CD4-positive, alpha-beta T cell (primary cell): ENCODE data around the gene ARHGEF11. TPM values are rescaled to one million over a fixed set of nuclear protein-coding genes. Genes with fewer than 3 reads are reported as not detected.
A peak's percentile ranks its signal among the peaks of the same experiment; 100 is the strongest.

Source experiments
- ATAC-seq: fragments of 200-7000 bp; cut with Tn5 transposase; one replicate; pipeline ENCODE4 v1.10.0; 2022; ENCODE audit warnings: mild to moderate bottlenecking; ENCODE audit not compliant: poor library complexity
- CTCF ChIA-PET: fragments of 350-600 bp; sonication (Branson Sonifier 250); formaldehyde crosslinking; loops from one replicate; lab custom pipeline; 2021; ENCODE audit warnings: antibody characterized with exemption, inconsistent platforms; lab: Charles Lee
- POLR2A ChIA-PET: fragments of 350-600 bp; sonication (Branson Sonifier 250); formaldehyde crosslinking; loops from one replicate; lab custom pipeline; 2021; ENCODE audit warnings: antibody characterized with exemption, inconsistent platforms; lab: Charles Lee
- DNase-seq, 14 experiments: peaks; one replicate each; pipeline ENCODE4 v3.0.0-alpha.2; 2013 to 2020; ENCODE audit warnings: mixed read lengths in 2 of 14
- H3K27ac ChIP-seq, 2 donors: one replicate each; pipeline versions ENCODE4 v1.5.1 to v1.7.0; 2013; ENCODE audit warnings: low read length in 2 of 2, low read depth in 1 of 2, mild to moderate bottlenecking in 1 of 2
- H3K27me3 ChIP-seq, 2 experiments: 1 replicate in 1 of 2; 2 replicates in 1 of 2; pipeline versions ENCODE4 v1.6.1 to v1.7.0; 2013; ENCODE audit warnings: low read length in 2 of 2, control low read depth in 1 of 2, mild to moderate bottlenecking in 1 of 2, moderate library complexity in 1 of 2; ENCODE audit not compliant: insufficient read depth in 2 of 2, control insufficient read depth in 1 of 2
- H3K36me3 ChIP-seq: one replicate; pipeline ENCODE4 v1.6.1; 2013; ENCODE audit warnings: low read length, control low read depth; ENCODE audit not compliant: insufficient read depth
- H3K4me1 ChIP-seq: one replicate; pipeline ENCODE4 v1.6.1; 2013; ENCODE audit warnings: low read length, control low read depth; ENCODE audit not compliant: insufficient read depth
- H3K4me3 ChIP-seq: one replicate; pipeline ENCODE4 v1.5.1; 2013; ENCODE audit warnings: mild to moderate bottlenecking, low read length, moderate library complexity
- H3K9me3 ChIP-seq, 2 experiments: 1 replicate in 1 of 2; 2 replicates in 1 of 2; pipeline versions ENCODE4 v1.6.1 to v1.7.0; 2013; ENCODE audit warnings: low read length in 2 of 2, mild to moderate bottlenecking in 2 of 2, control low read depth in 1 of 2, moderate library complexity in 1 of 2; ENCODE audit not compliant: control insufficient read depth in 1 of 2, insufficient read depth in 1 of 2
- H3K27ac Mint-ChIP-seq: one replicate; pipeline ENCODE4 v1.8.0; 2020; ENCODE audit warnings: mixed read lengths
- H3K27me3 Mint-ChIP-seq: one replicate; pipeline ENCODE4 v1.8.0; 2021; ENCODE audit warnings: mixed read lengths
- H3K36me3 Mint-ChIP-seq: one replicate; pipeline ENCODE4 v1.8.0; 2021; ENCODE audit warnings: low read depth, mixed read lengths
- H3K4me1 Mint-ChIP-seq: one replicate; pipeline ENCODE4 v1.8.0; 2021; ENCODE audit warnings: low read depth, mixed read lengths
- H3K4me3 Mint-ChIP-seq: one replicate; pipeline ENCODE4 v1.8.0; 2020; ENCODE audit warnings: mild to moderate bottlenecking, mixed read lengths
- H3K9me3 Mint-ChIP-seq: one replicate; pipeline ENCODE4 v1.8.0; 2020; ENCODE audit warnings: mixed read lengths
- CTCF ChIP-seq: fragments of 200-600 bp; IDR thresholded peaks from one replicate; pipeline ENCODE4 v1.8.0; 2022; ENCODE audit warnings: antibody characterized with exemption, mild to moderate bottlenecking
- intact Hi-C, 2 experiments: fragments of 100-400 bp; cut with DNase I in 1 of 2; cut with micrococcal nuclease in 1 of 2; formaldehyde crosslinking; loops; one replicate each; pipeline versions ENCODE4 v1.15.1 to v1.9.0; 2023 to 2025; cut with DNase I, micrococcal nuclease
- total RNA-seq, 174 experiments: library from RNA in 2 of 174; stranded (reverse) in 2 of 174; gene quantifications; one replicate each; pipeline ENCODE4 v1.2.3 and lab custom pipeline; 2021 to 2026

Gene ARHGEF11
- total RNA-seq, 2 experiments from 2014 or later, result 13.7 to 13.9 TPM

GRCh38 chr1:156894001-156894400, 151.5 kb downstream of the ARHGEF11 start:
- DNase-seq (no peak), ATAC-seq (no peak)
- ChIA-PET POLR2A (no interaction called here), CTCF (no interaction called here)
- Mint-ChIP-seq H3K4me3 (peak overlapping the region; percentile 22), H3K9me3 (no peaks in the 10 kb centered on the region), H3K36me3 (no peaks in the 10 kb centered on the region), H3K27me3 (peaks cover 79% of the 10 kb centered on the region), H3K4me1 (peaks cover 19% of the 10 kb centered on the region), H3K27ac (no peak overlapping the region)
- Histone ChIP-seq H3K36me3 (no peaks in the 10 kb centered on the region), H3K4me1 (peaks cover 33% of the 10 kb centered on the region), H3K4me3 (no peak overlapping the region), H3K9me3 (peaks cover 0 to 13% of the 10 kb centered on the region in 2 experiments), H3K27me3 (peaks cover 31 to 38% of the 10 kb centered on the region in 2 experiments), H3K27ac (no peak overlapping the region)
- no peak for TF ChIP-seq CTCF
- intact Hi-C loops, result loop anchor here (5.0 kb wide), 2 partner anchors 57 to 68 kb away; no protein-coding TSS in a partner anchor

GRCh38 chr1:156893048-156893953, 152.2 kb downstream of the ARHGEF11 start, which contains the start of gene PEAR1:
PEAR1 (plus strand) TSS chr1:156893718; CDS start chr1:156903927, 10,209 bp downstream.
- no peak within 1 kb of the TSS for H3K27ac ChIP-seq
- Mint-ChIP-seq H3K27me3 (peaks cover 78% of the 10 kb centered on the region), H3K36me3 (no peaks in the 10 kb centered on the region), H3K4me3 (peak within 1 kb of the TSS; percentile 82), H3K27ac (no peak within 1 kb of the TSS), H3K4me1 (peaks cover 17% of the 10 kb centered on the region), H3K9me3 (no peaks in the 10 kb centered on the region)
- peaks cover 33% of the 10 kb centered on the region for H3K4me1 ChIP-seq
- peak in 4 of 14 experiments; percentile 6 to 37 (median 23) for DNase-seq
- intact Hi-C loops, result loop anchor here (2.0 to 5.0 kb wide), 3 partner anchors 34 to 69 kb away; no protein-coding TSS in a partner anchor
- ChIA-PET POLR2A (interaction anchor here (0.7 to 1.4 kb wide), 2 partner anchors 77 to 111 kb away, joined by 4 to 5 read pairs; no protein-coding TSS in a partner anchor), CTCF (interaction anchor here (0.5 to 1.9 kb wide), 5 partner anchors 34 to 180 kb away, joined by 3 to 11 read pairs (median 3); no protein-coding TSS in a partner anchor)
- peaks cover 0 to 13% of the 10 kb centered on the region in 2 experiments for H3K9me3 ChIP-seq
- H3K4me3 ChIP-seq, result peak within 1 kb of the TSS; percentile 42
- no peak for ATAC-seq
- peaks cover 31 to 43% of the 10 kb centered on the region in 2 experiments for H3K27me3 ChIP-seq
- H3K36me3 ChIP-seq, result no peaks in the 10 kb centered on the region
- TF ChIP-seq CTCF, result no peak

- Histone ChIP-seq H3K36me3 (no peaks in the 10 kb centered on the region), H3K27me3 (peaks cover 39 to 51% of the 10 kb centered on the region in 2 experiments), H3K4me3 (peak overlapping the region; percentile 42), H3K4me1 (peaks cover 29% of the 10 kb centered on the region), H3K27ac (no peak overlapping the region), H3K9me3 (peaks cover 0 to 13% of the 10 kb centered on the region in 2 experiments)
- H3K27ac Mint-ChIP-seq, result no peak overlapping the region
- ChIA-PET CTCF (interaction anchor here (0.5 to 3.2 kb wide), 10 partner anchors 11 to 179 kb away, joined by 3 to 15 read pairs (median 3); partner anchors contain the start of gene NTRK1), POLR2A (interaction anchor here (0.7 to 1.4 kb wide), 2 partner anchors 78 to 110 kb away, joined by 4 to 5 read pairs; no protein-coding TSS in a partner anchor)
- intact Hi-C loops, result loop anchor here (2.0 to 5.0 kb wide), 3 partner anchors 34 to 70 kb away; no protein-coding TSS in a partner anchor
- peak overlapping the region; percentile 82 for H3K4me3 Mint-ChIP-seq
- peak; percentile 76 for TF ChIP-seq CTCF
- DNase-seq (peak; percentile 71 to 92 (median 78)), ATAC-seq (peak; percentile 92)
- peaks cover 16% of the 10 kb centered on the region for H3K4me1 Mint-ChIP-seq
- H3K9me3 Mint-ChIP-seq, result no peaks in the 10 kb centered on the region
- peaks cover 73% of the 10 kb centered on the region for H3K27me3 Mint-ChIP-seq
- H3K36me3 Mint-ChIP-seq, result no peaks in the 10 kb centered on the region
Measured at GRCh38 chr1:156892190-156893047, 153.1 kb downstream of the ARHGEF11 start.
